Measurements from ENCODE around the gene PAPLN. TPM values are rescaled to one million over a fixed set of nuclear protein-coding genes. Genes with fewer than 3 reads are reported as not detected.

PAPLN gene
- total and polyA plus RNA-seq, 2 experiments from 2014 or later: 2.8 to 13.2 TPM

- TF ChIP-seq ZNF462 (CRISPR knock-in tag; IDR thresholded peaks at IDR 0.05): no peak
- TF ChIP-seq JUNB (IDR thresholded peaks at IDR 0.05; ENCODE audit: unreplicated experiment): no peak
- TF ChIP-seq ZNF114 (CRISPR knock-in tag; IDR thresholded peaks at IDR 0.05): no peak
- TF ChIP-seq ETS1 (IDR thresholded peaks at IDR 0.05): no peak
- no peak for TF ChIP-seq EZH2 (IDR thresholded peaks at IDR 0.05; ENCODE audit: low read depth, unreplicated experiment)
- no peak for TF ChIP-seq NANOG (IDR thresholded peaks at IDR 0.05; ENCODE audit: borderline replicate concordance)
- TF ChIP-seq CTCF (conservative IDR thresholded peaks at IDR 0.05; ENCODE audit: low read depth in 2 of 2): no peak
- no peak for TF ChIP-seq EZH2phosphoT487 (IDR thresholded peaks at IDR 0.05; ENCODE audit: unreplicated experiment)
- no peak for TF ChIP-seq CREB1 (CRISPR knock-in tag; IDR thresholded peaks at IDR 0.05; ENCODE audit: low read depth)
These were observed 26.3 kb downstream of the PAPLN start (continued) for GRCh38 chr14:73263606-73264005.

Measured in GM23338 (cell line).